Left lung (tissue), 10 donors: ENCODE measurements around the gene ARFRP1. TPM values are rescaled to one million over a fixed set of nuclear protein-coding genes. Genes with fewer than 3 reads are reported as not detected.

Experiments
- ATAC-seq: fragments of 200-7000 bp; cut with Tn5 transposase; one replicate; pipeline ENCODE4 v1.9.1; 2020; ENCODE audit warnings: moderate library complexity
- DNase-seq, 4 donors: peaks; one replicate each; pipeline ENCODE4 v3.0.0-alpha.2; 2013 to 2020
- H3K27ac ChIP-seq, 2 donors: fragments of 200-600 bp; sonication (generic) in 1 of 2; one replicate each; pipeline versions ENCODE4 v1.5.0 to v1.8.0; 2020 to 2021
- H3K27me3 ChIP-seq, 2 donors: fragments of 200-600 bp; sonication (generic) in 1 of 2; one replicate each; pipeline versions ENCODE4 v1.5.0 to v1.8.0; 2020 to 2021
- H3K36me3 ChIP-seq, 2 donors: fragments of 200-600 bp; sonication (generic) in 1 of 2; one replicate each; pipeline versions ENCODE4 v1.5.0 to v1.8.0; 2020 to 2021
- H3K4me1 ChIP-seq, 2 donors: fragments of 200-600 bp; one replicate each; pipeline ENCODE4 v1.8.0; 2021
- H3K4me3 ChIP-seq, 2 donors: fragments of 200-600 bp; sonication (generic) in 1 of 2; one replicate each; pipeline versions ENCODE4 v1.5.0 to v1.8.0; 2020 to 2021; ENCODE audit warnings: mild to moderate bottlenecking in 1 of 2
- H3K9me3 ChIP-seq, 2 donors: fragments of 200-600 bp; sonication (generic) in 1 of 2; one replicate each; pipeline versions ENCODE4 v1.5.0 to v1.8.0; 2020 to 2021
- CTCF ChIP-seq, 2 donors: fragments of 200-600 bp; sonication (generic) in 1 of 2; IDR thresholded peaks; one replicate each; pipeline versions ENCODE4 v1.5.0 to v1.8.0; 2021; ENCODE audit warnings: antibody characterized with exemption in 2 of 2
- intact Hi-C, 2 donors: fragments of 100-400 bp; cut with DNase I; formaldehyde crosslinking; loops; one replicate each; pipeline versions ENCODE4 v1.11.2 to v1.14.2; 2022
- polyA plus RNA-seq, 6 donors: library from polyadenylated mRNA; unstranded; fragments of 120-200 nt; gene quantifications; one replicate each; pipeline ENCODE4 v1.2.1, GENCODE V29; 2013; ENCODE audit not compliant: insufficient read length in 6 of 6
- total RNA-seq, 2 donors: library from RNA; stranded (reverse); fragmentation: NEBNext Ultra II Directional; extraction: Animal tissue kit (Norgen Biotek cat#: 25700); gene quantifications; one replicate each; pipeline ENCODE4 v1.2.1, GENCODE V29; 2021
- donor health status: DM: no; HTN: yes; CAD: no.
- donor health status: DM: no; HTN: no; CAD: no.

ARFRP1 gene
- total and polyA plus RNA-seq, 8 donors: 29.1 to 46.9 (median 32.8) TPM

DNA sequence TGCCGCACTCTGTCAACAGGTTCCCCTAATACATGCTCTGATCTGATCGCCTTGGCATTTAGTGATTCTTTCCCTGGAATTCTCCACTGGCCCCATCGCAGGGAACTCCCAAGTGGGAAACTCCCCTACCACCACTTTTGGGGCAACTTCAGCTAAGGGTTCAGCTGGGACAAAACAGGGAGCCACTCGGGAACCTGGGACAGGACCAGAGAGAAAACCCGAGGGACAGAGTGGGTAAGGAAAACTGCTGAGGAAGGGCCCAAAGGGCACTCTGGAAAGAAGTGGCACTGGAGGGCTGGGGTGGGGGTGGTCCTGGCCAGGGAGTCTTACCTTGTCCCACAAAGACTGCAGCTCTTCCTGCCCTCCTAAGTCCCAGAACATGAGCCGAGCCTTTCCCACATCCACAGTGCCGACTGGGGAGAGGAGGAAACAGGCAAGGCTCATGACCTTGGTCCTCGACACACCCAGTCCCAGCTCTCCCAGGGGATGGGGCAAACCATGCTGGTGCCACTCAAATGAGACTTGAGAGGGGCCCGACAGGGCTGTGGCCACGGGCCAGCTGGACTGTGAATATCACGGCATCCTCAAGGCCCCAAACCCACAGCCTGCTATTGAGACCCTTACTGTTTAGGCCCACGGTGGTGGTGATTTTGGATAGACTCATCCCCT lies 1.6 kb downstream of the ARFRP1 start:
- H3K27me3 ChIP-seq: no peaks in the 10 kb centered on the region
- no peaks in the 10 kb centered on the region for H3K9me3 ChIP-seq
- no peak for TF ChIP-seq CTCF (IDR thresholded peaks at IDR 0.05)
- peak in 1 of 4 donors; percentile 51 for DNase-seq
- H3K4me1 ChIP-seq: peaks cover 14 to 47% of the 10 kb centered on the region in 2 donors
- no peak for ATAC-seq
- intact Hi-C loops: no loop called here
- H3K27ac ChIP-seq: peak overlapping the region in 1 of 2 donors; percentile 90
- H3K36me3 ChIP-seq: peaks cover 0 to 56% of the 10 kb centered on the region in 2 donors
- H3K4me3 ChIP-seq: peak overlapping the region; percentile 79 to 100

GRCh38 chr20:63705232-63706026 lies 2.3 kb downstream of the ARFRP1 start:
- no peak overlapping the region for H3K4me3 ChIP-seq
- intact Hi-C loops: no loop called here
- DNase-seq (peak in 1 of 4 donors; percentile 36), ATAC-seq (no peak)
- TF ChIP-seq CTCF (IDR thresholded peaks at IDR 0.05): no peak
- H3K4me1 ChIP-seq: peaks cover 14 to 41% of the 10 kb centered on the region in 2 donors
- H3K36me3 ChIP-seq: peaks cover 0 to 55% of the 10 kb centered on the region in 2 donors
- H3K27ac ChIP-seq: no peak overlapping the region
- H3K27me3 ChIP-seq: no peaks in the 10 kb centered on the region
- H3K9me3 ChIP-seq: no peaks in the 10 kb centered on the region

- TF ChIP-seq CTCF (IDR thresholded peaks at IDR 0.05): no peak
- intact Hi-C loops: no loop called here
- H3K36me3 ChIP-seq: peaks cover 0 to 55% of the 10 kb centered on the region in 2 donors
- peaks cover 14 to 40% of the 10 kb centered on the region in 2 donors for H3K4me1 ChIP-seq
- H3K4me3 ChIP-seq: no peak overlapping the region
- ATAC-seq (no peak), DNase-seq (peak in 1 of 4 donors; percentile 52)
- no peaks in the 10 kb centered on the region for H3K27me3 ChIP-seq
- no peak overlapping the region for H3K27ac ChIP-seq
- H3K9me3 ChIP-seq: no peaks in the 10 kb centered on the region
These were observed 3.0 kb downstream of the ARFRP1 start for GRCh38 chr20:63704749-63705117.

GRCh38 chr20:63703976-63704748 lies 3.6 kb downstream of the ARFRP1 start:
- no peak overlapping the region for H3K4me3 ChIP-seq
- peak in 1 of 4 donors; percentile 42 for DNase-seq
- no peak for TF ChIP-seq CTCF (IDR thresholded peaks at IDR 0.05)
- no peaks in the 10 kb centered on the region for H3K9me3 ChIP-seq
- ATAC-seq: no peak
- intact Hi-C loops: no loop called here
- no peaks in the 10 kb centered on the region for H3K27me3 ChIP-seq
- peaks cover 17 to 40% of the 10 kb centered on the region in 2 donors for H3K4me1 ChIP-seq
- H3K27ac ChIP-seq: no peak overlapping the region
- H3K36me3 ChIP-seq: peaks cover 0 to 55% of the 10 kb centered on the region in 2 donors
